Measurements from ENCODE around the gene RIBC2. TPM values are rescaled to one million over a fixed set of nuclear protein-coding genes. Genes with fewer than 3 reads are reported as not detected.
"Not testable (repeated sequence)": the region's sequence is repeated elsewhere in the genome, so short reads cannot be mapped to it uniquely, and the experiment has no call there.

RIBC2 gene
- total and polyA plus RNA-seq, 4 donors: 0.25 to 1.5 TPM; not detected in 2

DNA sequence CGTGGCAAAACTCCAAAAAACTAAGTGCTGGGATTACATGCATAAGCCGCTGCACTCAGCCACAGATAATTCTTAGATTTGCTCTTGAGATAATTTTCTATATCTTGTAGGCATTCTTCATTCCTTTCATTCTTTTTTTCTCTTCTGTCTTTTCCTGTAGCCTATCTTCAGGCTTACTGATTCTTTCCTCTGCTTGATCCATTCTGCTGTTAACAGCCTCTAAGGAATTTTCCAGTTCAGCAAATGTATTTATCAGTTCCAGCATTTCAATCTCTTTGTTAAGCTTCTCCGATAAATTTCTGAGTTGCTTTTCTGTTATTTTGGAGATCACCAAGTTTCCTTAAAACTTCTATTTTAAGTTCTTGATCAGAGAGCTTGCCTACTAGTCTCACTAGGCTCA, 46.8 kb upstream of the RIBC2 start:
- Histone ChIP-seq H3K4me1 (ENCODE audit: control insufficient read depth in 4 of 4, insufficient read depth in 4 of 4, low read length in 3 of 4) (no peaks in the 10 kb centered on the region), H3K4me3 (ENCODE audit: low read depth in 1 of 3, low read length in 3 of 3) (no peak overlapping the region), H3K27ac (ENCODE audit: low read depth in 1 of 2, low read length in 2 of 2) (no peak overlapping the region), H3K9ac (ENCODE audit: low read depth in 1 of 2, low read length in 2 of 2) (no peak overlapping the region), H3K27me3 (ENCODE audit: control insufficient read depth in 4 of 4, insufficient read depth in 4 of 4, low read length in 3 of 4) (no peaks in the 10 kb centered on the region), H3K36me3 (ENCODE audit: control insufficient read depth in 4 of 4, insufficient read depth in 3 of 4, low read depth in 1 of 4, low read length in 3 of 4) (no peaks in the 10 kb centered on the region), H3K9me3 (ENCODE audit: control insufficient read depth in 4 of 4, low read length in 3 of 4) (peaks cover 0 to 3% (median 1%) of the 10 kb centered on the region in 4 donors)
- TF ChIP-seq HNF4G (IDR thresholded peaks at IDR 0.05): no peak
- TF ChIP-seq TAF1 (conservative IDR thresholded peaks at IDR 0.05): no peak
- TF ChIP-seq, protein P1, sequence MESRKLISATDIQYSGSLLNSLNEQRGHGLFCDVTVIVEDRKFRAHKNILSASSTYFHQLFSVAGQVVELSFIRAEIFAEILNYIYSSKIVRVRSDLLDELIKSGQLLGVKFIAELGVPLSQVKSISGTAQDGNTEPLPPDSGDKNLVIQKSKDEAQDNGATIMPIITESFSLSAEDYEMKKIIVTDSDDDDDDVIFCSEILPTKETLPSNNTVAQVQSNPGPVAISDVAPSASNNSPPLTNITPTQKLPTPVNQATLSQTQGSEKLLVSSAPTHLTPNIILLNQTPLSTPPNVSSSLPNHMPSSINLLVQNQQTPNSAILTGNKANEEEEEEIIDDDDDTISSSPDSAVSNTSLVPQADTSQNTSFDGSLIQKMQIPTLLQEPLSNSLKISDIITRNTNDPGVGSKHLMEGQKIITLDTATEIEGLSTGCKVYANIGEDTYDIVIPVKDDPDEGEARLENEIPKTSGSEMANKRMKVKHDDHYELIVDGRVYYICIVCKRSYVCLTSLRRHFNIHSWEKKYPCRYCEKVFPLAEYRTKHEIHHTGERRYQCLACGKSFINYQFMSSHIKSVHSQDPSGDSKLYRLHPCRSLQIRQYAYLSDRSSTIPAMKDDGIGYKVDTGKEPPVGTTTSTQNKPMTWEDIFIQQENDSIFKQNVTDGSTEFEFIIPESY (IDR thresholded peaks at IDR 0.05): no peak
- no peak for TF ChIP-seq HNF4A (conservative IDR thresholded peaks at IDR 0.05)
- TF ChIP-seq RXRA (IDR thresholded peaks at IDR 0.05): no peak
- TF ChIP-seq RAD21 (IDR thresholded peaks at IDR 0.05): no peak
- TF ChIP-seq, protein P2, sequence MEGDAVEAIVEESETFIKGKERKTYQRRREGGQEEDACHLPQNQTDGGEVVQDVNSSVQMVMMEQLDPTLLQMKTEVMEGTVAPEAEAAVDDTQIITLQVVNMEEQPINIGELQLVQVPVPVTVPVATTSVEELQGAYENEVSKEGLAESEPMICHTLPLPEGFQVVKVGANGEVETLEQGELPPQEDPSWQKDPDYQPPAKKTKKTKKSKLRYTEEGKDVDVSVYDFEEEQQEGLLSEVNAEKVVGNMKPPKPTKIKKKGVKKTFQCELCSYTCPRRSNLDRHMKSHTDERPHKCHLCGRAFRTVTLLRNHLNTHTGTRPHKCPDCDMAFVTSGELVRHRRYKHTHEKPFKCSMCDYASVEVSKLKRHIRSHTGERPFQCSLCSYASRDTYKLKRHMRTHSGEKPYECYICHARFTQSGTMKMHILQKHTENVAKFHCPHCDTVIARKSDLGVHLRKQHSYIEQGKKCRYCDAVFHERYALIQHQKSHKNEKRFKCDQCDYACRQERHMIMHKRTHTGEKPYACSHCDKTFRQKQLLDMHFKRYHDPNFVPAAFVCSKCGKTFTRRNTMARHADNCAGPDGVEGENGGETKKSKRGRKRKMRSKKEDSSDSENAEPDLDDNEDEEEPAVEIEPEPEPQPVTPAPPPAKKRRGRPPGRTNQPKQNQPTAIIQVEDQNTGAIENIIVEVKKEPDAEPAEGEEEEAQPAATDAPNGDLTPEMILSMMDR (IDR thresholded peaks at IDR 0.05; ENCODE audit: low read depth, low read length, missing input control): no peak
- TF ChIP-seq FOXA2 (IDR thresholded peaks at IDR 0.05): no peak
- TF ChIP-seq SP1 (IDR thresholded peaks at IDR 0.05): no peak
- TF ChIP-seq, protein P3, sequence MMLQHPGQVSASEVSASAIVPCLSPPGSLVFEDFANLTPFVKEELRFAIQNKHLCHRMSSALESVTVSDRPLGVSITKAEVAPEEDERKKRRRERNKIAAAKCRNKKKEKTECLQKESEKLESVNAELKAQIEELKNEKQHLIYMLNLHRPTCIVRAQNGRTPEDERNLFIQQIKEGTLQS (IDR thresholded peaks at IDR 0.05): no peak
- TF ChIP-seq, protein P4, sequence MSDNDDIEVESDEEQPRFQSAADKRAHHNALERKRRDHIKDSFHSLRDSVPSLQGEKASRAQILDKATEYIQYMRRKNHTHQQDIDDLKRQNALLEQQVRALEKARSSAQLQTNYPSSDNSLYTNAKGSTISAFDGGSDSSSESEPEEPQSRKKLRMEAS (IDR thresholded peaks at IDR 0.05): no peak
- no peak for DNase-seq (ENCODE audit: low spot score)
- WGBS: 89% methylated on average over 3 of the region's 3 CpGs

DNA sequence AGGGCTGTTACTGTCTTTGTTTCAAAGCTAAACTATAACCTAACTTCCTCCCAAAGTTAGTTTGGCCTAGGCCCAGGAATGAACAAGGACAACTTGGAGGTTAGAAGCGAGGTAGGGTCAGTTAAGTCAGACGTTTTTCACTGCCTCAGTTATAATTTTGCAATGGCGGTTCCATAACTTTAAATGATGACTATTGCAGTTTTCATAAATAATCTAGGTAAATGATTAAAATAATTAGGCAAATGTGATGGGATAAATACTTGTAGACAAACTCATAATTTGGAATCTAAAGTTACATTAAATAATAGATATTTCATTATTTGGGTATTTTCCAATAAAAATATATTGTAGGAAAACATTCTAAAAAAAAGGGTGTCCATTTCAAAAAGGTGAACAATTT, 39.9 kb upstream of the RIBC2 start:
- H3K4me3 ChIP-seq (ENCODE audit: low read depth in 1 of 3, low read length in 3 of 3); H3K27me3 ChIP-seq (ENCODE audit: control insufficient read depth in 4 of 4, insufficient read depth in 4 of 4, low read length in 3 of 4); H3K36me3 ChIP-seq (ENCODE audit: control insufficient read depth in 4 of 4, insufficient read depth in 3 of 4, low read depth in 1 of 4, low read length in 3 of 4); H3K9me3 ChIP-seq (ENCODE audit: control insufficient read depth in 4 of 4, low read length in 3 of 4); H3K9ac ChIP-seq (ENCODE audit: low read depth in 1 of 2, low read length in 2 of 2); H3K4me1 ChIP-seq (ENCODE audit: control insufficient read depth in 4 of 4, insufficient read depth in 4 of 4, low read length in 3 of 4); DNase-seq (ENCODE audit: low spot score); H3K27ac ChIP-seq (ENCODE audit: low read depth in 1 of 2, low read length in 2 of 2): not testable (repeated sequence)
- WGBS: 90% methylated on average over 3 of the region's 3 CpGs

DNA sequence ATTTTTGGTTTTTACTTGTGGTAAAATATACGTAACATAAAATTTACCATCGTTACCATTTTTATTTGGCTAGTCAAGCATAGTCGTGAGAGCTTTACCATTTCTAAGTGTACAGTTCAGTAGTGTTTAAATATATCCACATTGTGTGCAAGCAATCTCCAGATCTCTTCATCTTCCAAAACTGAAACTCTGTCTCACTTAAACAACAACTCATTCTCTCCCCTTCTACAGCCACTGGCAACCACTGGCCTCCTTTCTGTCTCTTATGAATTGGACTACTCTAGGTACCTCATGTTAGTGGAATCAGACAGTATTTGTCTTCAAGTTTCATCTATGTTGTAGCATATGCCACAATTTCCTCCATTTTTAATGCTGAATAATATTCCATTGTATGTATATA, 37.5 kb upstream of the RIBC2 start:
- H3K4me1 ChIP-seq (ENCODE audit: control insufficient read depth in 4 of 4, insufficient read depth in 4 of 4, low read length in 3 of 4): no peaks in the 10 kb centered on the region
- no peak for DNase-seq (ENCODE audit: low spot score)
- no peaks in the 10 kb centered on the region for H3K36me3 ChIP-seq (ENCODE audit: control insufficient read depth in 4 of 4, insufficient read depth in 3 of 4, low read depth in 1 of 4, low read length in 3 of 4)
- no peaks in the 10 kb centered on the region for H3K9me3 ChIP-seq (ENCODE audit: control insufficient read depth in 4 of 4, low read length in 3 of 4)
- H3K27ac ChIP-seq (ENCODE audit: low read depth in 1 of 2, low read length in 2 of 2): no peak overlapping the region
- no peaks in the 10 kb centered on the region for H3K27me3 ChIP-seq (ENCODE audit: control insufficient read depth in 4 of 4, insufficient read depth in 4 of 4, low read length in 3 of 4)
- 93% methylated on average over 3 of the region's 3 CpGs for WGBS
- TF ChIP-seq HNF4A (conservative IDR thresholded peaks at IDR 0.05): no peak
- no peak for TF ChIP-seq HNF4G (IDR thresholded peaks at IDR 0.05)
- TF ChIP-seq, protein P1 (IDR thresholded peaks at IDR 0.05): no peak
- no peak for TF ChIP-seq RXRA (IDR thresholded peaks at IDR 0.05)
- no peak for TF ChIP-seq RAD21 (IDR thresholded peaks at IDR 0.05)
- TF ChIP-seq TAF1 (conservative IDR thresholded peaks at IDR 0.05): no peak
- TF ChIP-seq, protein P4 (IDR thresholded peaks at IDR 0.05): no peak
- no peak for TF ChIP-seq JUND (IDR thresholded peaks at IDR 0.05)
- TF ChIP-seq NR2F2 (IDR thresholded peaks at IDR 0.05): no peak
- TF ChIP-seq GABPA (IDR thresholded peaks at IDR 0.05 in 1 of 2, conservative IDR thresholded peaks at IDR 0.05 in 1 of 2): no peak
- no peak for TF ChIP-seq YY1 (IDR thresholded peaks at IDR 0.05)
- H3K4me3 ChIP-seq (ENCODE audit: low read depth in 1 of 3, low read length in 3 of 3): no peak overlapping the region
- no peak overlapping the region for H3K9ac ChIP-seq (ENCODE audit: low read depth in 1 of 2, low read length in 2 of 2)
